Gastrocnemius medialis (tissue), 4 donors: ENCODE measurements around the gene SLC24A3.
"Not testable (repeated sequence)": the region's sequence is repeated elsewhere in the genome, so short reads cannot be mapped to it uniquely, and the experiment has no call there.

Source experiments
- POLR2A ChIP-seq, 2 donors: fragments of 450-650 bp; IDR thresholded peaks; one replicate each; pipeline ENCODE4 v1.6.1; 2017; ENCODE audit warnings: antibody characterized with exemption in 2 of 2, mild to moderate bottlenecking in 2 of 2, moderate library complexity in 2 of 2
- TF ChIP-seq, protein P1 (sequence below), 5 experiments: fragments of 450-650 bp in 3 of 5; fragments of 200-600 bp in 2 of 5; sonication (generic) in 2 of 5; IDR thresholded peaks in 4 of 5; conservative IDR thresholded peaks in 1 of 5; 1 replicate in 4 of 5; 2 replicates in 1 of 5; pipeline ENCODE4 v1.5.1; 2016 to 2019; ENCODE audit warnings: antibody characterized with exemption in 5 of 5, mild to moderate bottlenecking in 3 of 5, moderate library complexity in 3 of 5

- TF ChIP-seq, protein P1, sequence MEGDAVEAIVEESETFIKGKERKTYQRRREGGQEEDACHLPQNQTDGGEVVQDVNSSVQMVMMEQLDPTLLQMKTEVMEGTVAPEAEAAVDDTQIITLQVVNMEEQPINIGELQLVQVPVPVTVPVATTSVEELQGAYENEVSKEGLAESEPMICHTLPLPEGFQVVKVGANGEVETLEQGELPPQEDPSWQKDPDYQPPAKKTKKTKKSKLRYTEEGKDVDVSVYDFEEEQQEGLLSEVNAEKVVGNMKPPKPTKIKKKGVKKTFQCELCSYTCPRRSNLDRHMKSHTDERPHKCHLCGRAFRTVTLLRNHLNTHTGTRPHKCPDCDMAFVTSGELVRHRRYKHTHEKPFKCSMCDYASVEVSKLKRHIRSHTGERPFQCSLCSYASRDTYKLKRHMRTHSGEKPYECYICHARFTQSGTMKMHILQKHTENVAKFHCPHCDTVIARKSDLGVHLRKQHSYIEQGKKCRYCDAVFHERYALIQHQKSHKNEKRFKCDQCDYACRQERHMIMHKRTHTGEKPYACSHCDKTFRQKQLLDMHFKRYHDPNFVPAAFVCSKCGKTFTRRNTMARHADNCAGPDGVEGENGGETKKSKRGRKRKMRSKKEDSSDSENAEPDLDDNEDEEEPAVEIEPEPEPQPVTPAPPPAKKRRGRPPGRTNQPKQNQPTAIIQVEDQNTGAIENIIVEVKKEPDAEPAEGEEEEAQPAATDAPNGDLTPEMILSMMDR (IDR thresholded peaks at IDR 0.05 in 4 of 5, conservative IDR thresholded peaks at IDR 0.05 in 1 of 5), result not testable (repeated sequence)
- TF ChIP-seq POLR2A (IDR thresholded peaks at IDR 0.05), result not testable (repeated sequence)
Measured at GRCh38 chr20:19678591-19678990, 466.1 kb downstream of the SLC24A3 start.
